ENCODE results near the gene SDK1.
"Not testable (repeated sequence)": the region's sequence is repeated elsewhere in the genome, so short reads cannot be mapped to it uniquely, and the experiment has no call there.

SDK1 gene

DNA sequence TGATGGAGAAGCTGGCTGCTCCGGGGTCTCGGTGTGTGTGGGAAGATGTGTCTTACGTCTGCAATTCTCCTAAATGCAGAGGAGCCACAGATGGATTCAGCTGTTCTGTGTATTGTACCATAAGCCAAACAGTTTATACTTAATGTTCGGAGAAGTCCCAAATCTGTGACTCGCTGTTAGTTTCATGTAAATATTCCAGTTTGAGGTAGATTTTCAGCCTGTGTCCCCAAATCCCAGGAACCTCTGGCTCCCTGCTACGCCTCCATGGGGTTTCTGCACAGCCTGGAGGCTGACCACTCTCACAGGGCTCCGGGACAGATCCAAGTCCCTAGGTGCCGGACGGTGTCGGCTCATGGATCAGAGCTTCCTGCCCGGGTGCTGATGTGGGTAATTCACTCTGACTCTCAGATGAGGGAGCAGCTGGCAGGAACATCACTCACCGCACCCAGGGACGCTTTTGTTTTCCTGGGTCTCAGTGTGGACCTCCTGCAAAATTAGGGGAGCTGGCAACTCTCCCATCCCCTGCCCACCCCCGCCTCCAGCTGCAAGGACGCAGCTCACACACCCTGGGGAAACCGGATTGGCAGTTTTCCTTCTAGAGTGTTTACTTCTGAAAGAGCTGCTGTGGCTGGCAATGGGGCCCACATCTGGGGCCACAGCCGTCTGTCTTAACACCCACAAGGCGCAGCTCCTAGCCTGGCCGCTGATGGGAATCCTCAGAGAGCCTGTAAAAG, 960.0 kb downstream of the SDK1 start:
- no peak for DNase-seq (ENCODE audit: extremely low read depth, low read depth)

DNA sequence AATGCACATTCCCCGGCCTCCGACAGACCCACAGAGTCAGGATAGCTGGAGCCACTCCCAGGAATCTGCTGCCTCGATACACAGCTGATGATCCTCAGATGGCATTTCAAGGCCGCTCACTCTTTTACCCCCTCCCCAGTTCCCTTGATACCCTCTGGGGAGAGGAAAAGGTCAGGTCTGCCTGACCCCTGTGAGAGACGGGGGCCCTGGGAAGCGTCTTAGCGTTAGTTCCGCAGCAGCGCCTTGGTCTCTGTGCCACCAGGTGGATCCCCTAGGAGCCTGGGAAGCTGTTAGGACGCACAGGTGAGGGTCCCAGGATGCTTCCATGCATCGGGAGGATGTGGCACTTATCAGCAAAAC, 960.5 kb downstream of the SDK1 start:
- TF ChIP-seq, protein P1, sequence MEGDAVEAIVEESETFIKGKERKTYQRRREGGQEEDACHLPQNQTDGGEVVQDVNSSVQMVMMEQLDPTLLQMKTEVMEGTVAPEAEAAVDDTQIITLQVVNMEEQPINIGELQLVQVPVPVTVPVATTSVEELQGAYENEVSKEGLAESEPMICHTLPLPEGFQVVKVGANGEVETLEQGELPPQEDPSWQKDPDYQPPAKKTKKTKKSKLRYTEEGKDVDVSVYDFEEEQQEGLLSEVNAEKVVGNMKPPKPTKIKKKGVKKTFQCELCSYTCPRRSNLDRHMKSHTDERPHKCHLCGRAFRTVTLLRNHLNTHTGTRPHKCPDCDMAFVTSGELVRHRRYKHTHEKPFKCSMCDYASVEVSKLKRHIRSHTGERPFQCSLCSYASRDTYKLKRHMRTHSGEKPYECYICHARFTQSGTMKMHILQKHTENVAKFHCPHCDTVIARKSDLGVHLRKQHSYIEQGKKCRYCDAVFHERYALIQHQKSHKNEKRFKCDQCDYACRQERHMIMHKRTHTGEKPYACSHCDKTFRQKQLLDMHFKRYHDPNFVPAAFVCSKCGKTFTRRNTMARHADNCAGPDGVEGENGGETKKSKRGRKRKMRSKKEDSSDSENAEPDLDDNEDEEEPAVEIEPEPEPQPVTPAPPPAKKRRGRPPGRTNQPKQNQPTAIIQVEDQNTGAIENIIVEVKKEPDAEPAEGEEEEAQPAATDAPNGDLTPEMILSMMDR (IDR thresholded peaks at IDR 0.05; ENCODE audit: low read depth, low read length), result no peak
- no peak for DNase-seq (ENCODE audit: extremely low read depth, low read depth)

More for the DNA sequence above, 960.0 kb downstream of the SDK1 start:
- TF ChIP-seq, protein P1 (IDR thresholded peaks at IDR 0.05; ENCODE audit: low read depth, low read length), result no peak

DNA sequence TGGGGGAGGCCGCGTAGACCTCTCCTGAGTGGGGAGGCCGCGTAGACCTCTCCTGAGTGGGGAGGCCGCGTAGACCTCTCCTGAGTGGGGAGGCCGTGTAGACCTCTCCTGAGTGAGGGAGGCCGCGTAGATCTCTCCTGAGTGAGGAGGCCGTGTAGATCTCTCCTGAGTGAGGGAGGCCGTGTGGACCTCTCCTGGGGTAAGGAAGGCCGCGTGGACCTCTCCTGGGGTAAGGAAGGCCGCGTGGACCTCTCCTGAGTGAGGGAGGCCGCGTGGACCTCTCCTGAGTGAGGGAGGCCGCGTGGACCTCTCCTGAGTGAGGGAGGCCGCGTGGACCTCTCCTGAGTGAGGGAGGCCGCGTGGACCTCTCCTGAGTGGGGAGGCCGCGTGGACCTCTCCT, 963.2 kb downstream of the SDK1 start:
- not testable (repeated sequence) for DNase-seq (ENCODE audit: extremely low read depth, low read depth)

DNA sequence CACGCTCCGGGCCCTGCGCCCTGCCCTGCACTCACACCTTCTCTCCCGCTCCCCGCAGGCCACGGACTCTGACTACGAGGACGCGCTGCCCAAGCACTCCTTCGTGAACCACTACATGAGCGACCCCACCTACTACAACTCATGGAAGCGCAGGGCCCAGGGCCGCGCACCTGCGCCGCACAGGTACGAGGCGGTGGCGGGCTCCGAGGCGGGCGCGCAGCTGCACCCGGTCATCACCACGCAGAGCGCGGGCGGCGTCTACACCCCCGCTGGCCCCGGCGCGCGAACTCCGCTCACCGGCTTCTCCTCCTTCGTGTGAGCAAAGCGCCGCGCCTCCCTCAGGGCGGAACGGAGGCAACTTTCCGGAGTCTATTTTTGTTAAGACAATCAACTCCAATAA, 964.0 kb downstream of the SDK1 start:
- no peak for DNase-seq (ENCODE audit: extremely low read depth, low read depth)
- TF ChIP-seq, protein P1 (IDR thresholded peaks at IDR 0.05; ENCODE audit: low read depth, low read length), result no peak

DNA sequence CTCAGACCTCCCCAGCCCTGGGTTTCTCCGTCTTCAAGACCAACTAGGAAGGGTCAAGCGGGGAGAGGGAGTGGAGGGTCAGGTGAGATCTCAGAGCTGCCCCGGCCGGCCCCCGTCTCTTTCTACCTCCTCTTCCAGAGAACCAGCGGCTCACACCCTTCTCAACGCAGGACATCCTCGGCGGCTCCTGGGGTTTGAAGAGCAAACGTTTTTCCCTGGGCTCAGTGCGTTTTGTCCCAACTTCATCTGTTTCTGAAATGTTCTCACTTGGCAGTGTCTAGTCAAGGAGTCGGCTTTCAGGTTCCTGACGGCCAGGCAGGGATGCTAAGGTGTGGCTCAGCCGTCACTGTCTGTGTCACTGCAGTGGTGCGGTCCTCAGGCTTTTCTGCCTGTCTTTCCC, 964.6 kb downstream of the SDK1 start:
- TF ChIP-seq, protein P1 (IDR thresholded peaks at IDR 0.05; ENCODE audit: low read depth, low read length), result no peak

DNA sequence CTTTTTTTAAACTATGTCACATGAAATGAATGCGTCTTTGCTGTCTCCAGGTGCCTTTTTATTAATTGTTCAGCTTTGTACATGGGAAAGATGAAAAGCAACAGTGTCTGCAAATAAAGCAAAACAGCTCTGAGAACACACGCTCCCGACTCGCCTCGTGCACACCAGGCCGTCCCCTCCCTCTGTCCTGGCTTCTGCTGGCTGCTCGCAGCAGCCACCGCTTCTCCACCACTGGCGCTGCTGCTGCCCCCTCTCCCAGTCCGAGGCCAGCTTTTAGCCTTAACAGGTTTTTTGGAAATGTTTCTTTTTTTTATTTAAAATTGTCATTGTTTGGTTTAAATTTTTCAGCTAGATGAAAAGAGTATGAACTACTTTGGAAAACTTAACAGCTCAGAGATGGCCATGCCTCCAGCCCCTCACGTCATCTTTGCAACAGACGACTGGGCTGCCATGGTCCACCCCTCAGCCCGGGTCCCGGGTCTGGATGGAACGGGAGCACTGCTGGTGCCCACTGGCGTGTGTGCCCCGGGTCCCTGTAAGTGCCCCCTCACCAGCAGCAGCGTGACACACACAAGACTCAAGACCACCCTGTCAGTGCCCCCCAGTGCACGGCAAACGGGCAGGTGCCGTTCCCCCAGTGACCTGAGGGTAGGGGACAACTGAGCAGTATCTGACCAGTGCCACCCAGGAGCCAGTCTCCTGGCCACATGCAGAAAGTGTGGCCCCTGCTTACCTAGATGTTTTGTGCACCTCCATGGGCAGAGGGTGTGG, 965.4 kb downstream of the SDK1 start:
- DNase-seq (ENCODE audit: extremely low read depth, low read depth), result no peak
- TF ChIP-seq, protein P1 (IDR thresholded peaks at IDR 0.05; ENCODE audit: low read depth, low read length), result no peak

More for the DNA sequence above, 964.6 kb downstream of the SDK1 start:
- no peak for DNase-seq (ENCODE audit: extremely low read depth, low read depth)

DNA sequence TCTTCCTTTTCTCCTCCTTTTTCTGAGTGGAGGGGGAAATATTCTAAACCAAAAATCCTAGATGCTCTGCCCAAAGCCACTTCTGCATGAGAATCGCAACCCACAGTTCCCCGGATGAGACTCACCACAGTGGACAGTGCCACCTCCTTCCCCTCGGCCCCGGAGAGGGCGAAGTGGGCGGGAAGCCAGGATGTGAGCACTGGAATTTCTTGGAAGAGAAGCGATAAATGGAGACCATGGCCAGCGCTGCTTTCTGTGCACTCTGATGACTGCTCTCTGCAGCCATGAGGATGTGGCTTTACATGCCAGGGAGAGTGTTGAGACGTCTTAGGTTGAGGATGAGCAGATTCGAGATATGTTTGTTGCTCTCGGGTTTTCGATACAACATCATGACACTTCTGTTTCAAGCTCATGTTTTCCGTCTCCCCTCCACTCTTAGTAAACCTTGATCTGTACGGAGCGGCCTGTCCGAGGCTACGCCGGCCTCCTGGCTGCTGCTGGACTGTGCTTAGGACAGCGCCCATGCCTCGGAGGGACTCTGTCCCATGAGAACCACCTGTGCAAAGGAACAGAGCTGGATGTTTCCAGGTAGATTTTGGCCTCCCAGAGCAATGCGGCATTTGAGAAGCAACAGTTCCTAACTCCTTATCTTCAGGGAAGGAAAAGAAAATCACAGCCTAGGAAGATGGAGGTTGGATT, 966.4 kb downstream of the SDK1 start:
- TF ChIP-seq, protein P1 (IDR thresholded peaks at IDR 0.05; ENCODE audit: low read depth, low read length), result no peak

More for the DNA sequence above, 966.4 kb downstream of the SDK1 start:
- no peak for DNase-seq (ENCODE audit: extremely low read depth, low read depth)
